HCT116 (cell line): Measurements from ENCODE around the gene COPA. TPM values are rescaled to one million over a fixed set of nuclear protein-coding genes. Genes with fewer than 3 reads are reported as not detected.

Experiments
- ATAC-seq: fragments of 200-7000 bp; cut with Tn5 transposase; 2 replicates; pipeline ENCODE4 v1.9.1; 2020; ENCODE audit warnings: mild to moderate bottlenecking, moderate library complexity
- BruUV-seq: library from RNA; stranded (reverse); fragments of 400-500 nt; replicated peaks from 2 replicates; lab custom pipeline; 2021; lab: Mats Ljungman, UMichigan
- CTCF ChIA-PET: fragments of 300-600 bp; sonication (Branson Sonifier 250); formaldehyde crosslinking; loops from one replicate; lab custom pipeline; 2021; ENCODE audit warnings: antibody characterized with exemption; lab: Charles Lee
- POLR2A ChIA-PET: fragments of 300-600, 350-600 bp; sonication (Branson Sonifier 250); formaldehyde crosslinking; loops from one replicate; lab custom pipeline; 2021; ENCODE audit warnings: antibody characterized with exemption; lab: Charles Lee
- RAD21 ChIA-PET, 2 experiments: fragments of 300-600 bp; sonication (Branson Sonifier 250); formaldehyde crosslinking; loops; one replicate each; lab custom pipeline; 2023; ENCODE audit warnings: low total read pairs in 2 of 2; ENCODE audit not compliant: uncharacterized antibody in 2 of 2, unreplicated experiment in 2 of 2, low non-redundant PET in 1 of 2; lab: Charles Lee
- DNase-seq: peaks from one replicate; pipeline ENCODE4 v3.0.0-alpha.2; 2010; ENCODE audit warnings: low read depth, low spot score
- H2AFZ ChIP-seq: fragments of 200-600 bp; shearing (Covaris generic), sonication (generic); 2 replicates; pipeline ENCODE4 v1.6.1; 2017; ENCODE audit warnings: low read depth, mixed run types, mixed read lengths, antibody characterized with exemption, low read length; ENCODE audit not compliant: poor library complexity, severe bottlenecking
- H3K27ac ChIP-seq: 2 replicates; pipeline ENCODE4 v1.5.1; 2012; ENCODE audit warnings: low read depth, low read length
- H3K27me3 ChIP-seq: fragments of 200-600 bp; sonication (generic); 2 replicates; pipeline ENCODE4 v1.6.1; 2016; ENCODE audit warnings: mixed run types, low read length, mixed read lengths; ENCODE audit not compliant: insufficient read depth
- H3K36me3 ChIP-seq, 2 experiments: fragments of 200-500 bp in 1 of 2; fragments of 200-600 bp in 1 of 2; sonication (Bioruptor generic) in 1 of 2; sonication (generic) in 1 of 2; 2 replicates each; pipeline versions ENCODE4 v1.5.1 to v1.6.1; 2014 to 2016; ENCODE audit warnings: low read length in 2 of 2, inconsistent platforms in 1 of 2, mixed read lengths in 1 of 2, mixed run types in 1 of 2; ENCODE audit not compliant: insufficient read depth in 2 of 2, control insufficient read depth in 1 of 2
- H3K4me1 ChIP-seq, 2 experiments: fragments of 200-600 bp in 1 of 2; sonication (generic) in 1 of 2; 2 replicates each; pipeline versions ENCODE4 v1.5.1 to v1.6.1; 2012 to 2017; ENCODE audit warnings: low read length in 2 of 2, inconsistent platforms in 1 of 2, mild to moderate bottlenecking in 1 of 2, mixed read lengths in 1 of 2, mixed run types in 1 of 2, moderate library complexity in 1 of 2; ENCODE audit not compliant: insufficient read depth in 2 of 2, control insufficient read depth in 1 of 2
- H3K4me2 ChIP-seq: fragments of 200-600 bp; sonication (generic); 2 replicates; pipeline ENCODE4 v1.6.1; 2017; ENCODE audit warnings: mixed run types, low read length, mixed read lengths
- H3K4me3 ChIP-seq, 2 experiments: fragments of 200-600 bp in 1 of 2; sonication (generic) in 1 of 2; replicated peaks in 1 of 2; 2 replicates each; pipeline ENCODE4 v1.5.1; 2011 to 2016; ENCODE audit warnings: low read length in 2 of 2, control low read depth in 1 of 2, low read depth in 1 of 2, mild to moderate bottlenecking in 1 of 2, mixed read lengths in 1 of 2, mixed run types in 1 of 2
- H3K79me2 ChIP-seq: fragments of 200-600 bp; sonication (generic); 2 replicates; pipeline ENCODE4 v1.6.1; 2017; ENCODE audit warnings: mild to moderate bottlenecking, mixed run types, low read length, moderate library complexity, mixed read lengths; ENCODE audit not compliant: insufficient read depth
- H3K9ac ChIP-seq: fragments of 200-600 bp; sonication (generic); 2 replicates; pipeline ENCODE4 v1.6.1; 2016; ENCODE audit warnings: low read length, mixed read lengths
- H3K9me2 ChIP-seq: fragments of 200-600 bp; sonication (generic), shearing (Covaris generic); 2 replicates; pipeline ENCODE4 v1.6.1; 2017; ENCODE audit warnings: mixed run types, mild to moderate bottlenecking, moderate library complexity; ENCODE audit not compliant: insufficient read depth
- H3K9me3 ChIP-seq, 2 experiments: fragments of 200-500 bp in 1 of 2; fragments of 200-600 bp in 1 of 2; sonication (Bioruptor generic) in 1 of 2; sonication (generic) in 1 of 2; 2 replicates each; pipeline ENCODE4 v1.6.1; 2014 to 2017; ENCODE audit warnings: low read length in 2 of 2, mixed read lengths in 2 of 2, inconsistent platforms in 1 of 2, low read depth in 1 of 2, mild to moderate bottlenecking in 1 of 2, mixed run types in 1 of 2, moderate library complexity in 1 of 2; ENCODE audit not compliant: control insufficient read depth in 1 of 2, insufficient read depth in 1 of 2
- H4K20me1 ChIP-seq: fragments of 200-600 bp; sonication (generic), shearing (Covaris generic); 2 replicates; pipeline ENCODE4 v1.6.1; 2017; ENCODE audit warnings: mixed run types, mild to moderate bottlenecking, moderate library complexity; ENCODE audit not compliant: insufficient read depth
- CBX3 ChIP-seq: IDR thresholded peaks from 2 replicates; pipeline ENCODE4 v1.6.1; 2012; ENCODE audit warnings: low read depth
- CEBPB ChIP-seq: IDR thresholded peaks from 2 replicates; pipeline ENCODE4 v1.6.1; 2012; ENCODE audit warnings: low read depth
- CTCF ChIP-seq, 3 experiments: fragments of 200-600 bp in 1 of 3; sonication (generic) in 1 of 3; IDR thresholded peaks in 2 of 3; conservative IDR thresholded peaks in 1 of 3; 2 replicates each; pipeline ENCODE4 v1.5.1; 2012 to 2017; ENCODE audit warnings: low read depth in 2 of 3, low read length in 2 of 3, antibody characterized with exemption in 1 of 3, borderline replicate concordance in 1 of 3, control low read depth in 1 of 3, mild to moderate bottlenecking in 1 of 3, mixed read lengths in 1 of 3, mixed run types in 1 of 3, moderate library complexity in 1 of 3; ENCODE audit not compliant: insufficient read depth in 1 of 3
- EGR1 ChIP-seq: IDR thresholded peaks from 2 replicates; pipeline ENCODE4 v1.6.1; 2012; ENCODE audit warnings: low read depth
- ELF1 ChIP-seq: IDR thresholded peaks from 2 replicates; pipeline ENCODE4 v1.6.1; 2012; ENCODE audit warnings: low read depth, borderline replicate concordance
- EZH2 ChIP-seq: fragments of 200-600 bp; sonication (generic); IDR thresholded peaks from 2 replicates; pipeline ENCODE4 v1.6.1; 2017; ENCODE audit warnings: antibody characterized with exemption, mixed run types
- EZH2phosphoT487 ChIP-seq: fragments of 200-600 bp; IDR thresholded peaks from 2 replicates; pipeline ENCODE4 v1.6.1; 2018; ENCODE audit warnings: antibody characterized with exemption, borderline replicate concordance
- FOSL1 ChIP-seq: IDR thresholded peaks from 2 replicates; pipeline ENCODE4 v1.6.1; 2012; ENCODE audit warnings: low read depth
- JUND ChIP-seq: IDR thresholded peaks from 2 replicates; pipeline ENCODE4 v1.6.1; 2012
- MAX ChIP-seq: IDR thresholded peaks from 2 replicates; pipeline ENCODE4 v1.6.1; 2012
- POLR2A ChIP-seq: IDR thresholded peaks from 2 replicates; pipeline ENCODE4 v1.7.0; 2011; ENCODE audit warnings: borderline replicate concordance; ENCODE audit not compliant: insufficient read depth, insufficient read length; ENCODE audit errors: extremely low read depth
- POLR2AphosphoS5 ChIP-seq: IDR thresholded peaks from 2 replicates; pipeline ENCODE4 v1.6.1; 2011; ENCODE audit warnings: mild to moderate bottlenecking, low read depth, low read length, moderate library complexity
- SIN3A ChIP-seq: IDR thresholded peaks from 2 replicates; pipeline ENCODE4 v1.6.1; 2012; ENCODE audit warnings: low read depth
- YY1 ChIP-seq: IDR thresholded peaks from 2 replicates; pipeline ENCODE4 v1.6.1; 2011; ENCODE audit warnings: low read length, low read depth, moderate library complexity, mild to moderate bottlenecking; ENCODE audit not compliant: insufficient replicate concordance; ENCODE audit errors: extremely low read depth
- ZBTB33 ChIP-seq: IDR thresholded peaks from 2 replicates; pipeline ENCODE4 v1.6.1; 2011; ENCODE audit warnings: mild to moderate bottlenecking, low read length, moderate library complexity; ENCODE audit not compliant: insufficient replicate concordance; ENCODE audit errors: extremely low read depth
- ZFX ChIP-seq: fragments of 450-650 bp; IDR thresholded peaks from 2 replicates; pipeline ENCODE4 v1.6.1; 2017
- ZNF274 ChIP-seq: fragments of 200-500 bp; sonication (Bioruptor generic); IDR thresholded peaks from 2 replicates; pipeline ENCODE4 v1.6.1; 2014; ENCODE audit warnings: mild to moderate bottlenecking, low read depth, low read length, inconsistent platforms
- intact Hi-C: fragments of 100-400 bp; cut with micrococcal nuclease; formaldehyde crosslinking; loops from 2 replicates; pipeline ENCODE4 v1.10.0; 2022
- total RNA-seq: library from RNA; stranded (reverse); gene quantifications from one replicate; pipeline ENCODE4 v1.2.1, GENCODE V29; 2021; ENCODE audit not compliant: unreplicated experiment

COPA gene
- total RNA-seq, 1 experiment from 2014 or later, result 132 TPM

GRCh38 chr1:160277987-160278386 is 65.1 kb downstream of the COPA start:
- Histone ChIP-seq H3K27ac (no peak overlapping the region), H2AFZ (no peak overlapping the region), H3K9ac (no peak overlapping the region), H3K79me2 (no peaks in the 10 kb centered on the region), H3K27me3 (no peaks in the 10 kb centered on the region), H3K4me3 (no peak overlapping the region), H3K4me2 (no peak overlapping the region), H3K9me2 (no peaks in the 10 kb centered on the region), H3K36me3 (peaks cover 37% of the 10 kb centered on the region in 2 experiments), H3K4me1 (no peaks in the 10 kb centered on the region), H3K9me3 (no peaks in the 10 kb centered on the region), H4K20me1 (no peaks in the 10 kb centered on the region)
- ChIA-PET RAD21 (no interaction called here), POLR2A (no interaction called here), CTCF (no interaction called here)
- ATAC-seq (no peak), DNase-seq (no peak)
- intact Hi-C loops, result no loop called here
- TF ChIP-seq ELF1, result no peak
- no peak for TF ChIP-seq EZH2
- no peak for TF ChIP-seq EGR1
- TF ChIP-seq ZBTB33, result no peak
- TF ChIP-seq ZNF274, result no peak
- no peak for TF ChIP-seq CBX3
- no peak for TF ChIP-seq MAX
- no peak for TF ChIP-seq FOSL1
- no peak for TF ChIP-seq ZFX
- no peak for TF ChIP-seq CEBPB
- TF ChIP-seq POLR2A, result no peak
- no peak for TF ChIP-seq SIN3A
- TF ChIP-seq POLR2AphosphoS5, result no peak
- no peak for TF ChIP-seq EZH2phosphoT487
- no peak for TF ChIP-seq YY1
- TF ChIP-seq CTCF (IDR thresholded peaks at IDR 0.05 in 2 of 3, conservative IDR thresholded peaks at IDR 0.05 in 1 of 3; ENCODE audit: borderline replicate concordance in 1 of 3, insufficient read depth in 1 of 3, low read depth in 2 of 3, low read length in 2 of 3), result no peak
- TF ChIP-seq JUND, result no peak
- no TSS peak for BruUV-seq
